Mesenteric fat pad (tissue), 1 donor: Measurements from ENCODE around the gene PHYHIPL. TPM values are rescaled to one million over a fixed set of nuclear protein-coding genes. Genes with fewer than 3 reads are reported as not detected.
"Not testable (repeated sequence)": the region's sequence is repeated elsewhere in the genome, so short reads cannot be mapped to it uniquely, and the experiment has no call there.

Experiments
- DNase-seq: peaks from one replicate; pipeline ENCODE4 v3.0.0-alpha.2; 2020; ENCODE audit warnings: low spot score
- total RNA-seq: library from RNA; stranded (reverse); fragmentation: NEBNext Ultra II Directional; extraction: Animal tissue kit (Norgen Biotek cat#: 25700); gene quantifications from one replicate; pipeline ENCODE4 v1.2.1, GENCODE V29; 2021
- donor health status: DM: yes; HTN: yes; CAD: no.

PHYHIPL gene
- total RNA-seq, 1 donor from 2014 or later = not detected

GRCh38 chr10:59190332-59190731 is 13.9 kb downstream of the PHYHIPL start:
- DNase-seq = no peak

- no peak for DNase-seq
Observed at GRCh38 chr10:59206204-59206720, 29.8 kb downstream of the PHYHIPL start.

GRCh38 chr10:59212301-59212798 is 35.9 kb downstream of the PHYHIPL start:
- no peak for DNase-seq

- DNase-seq = no peak
Observed at GRCh38 chr10:59214160-59214559, 37.7 kb downstream of the PHYHIPL start.

- DNase-seq = no peak
Observed at GRCh38 chr10:59216178-59216869, 39.9 kb downstream of the PHYHIPL start.

GRCh38 chr10:59222788-59223187 is 46.3 kb downstream of the PHYHIPL start:
- DNase-seq = no peak

GRCh38 chr10:59223597-59223996 is 47.2 kb downstream of the PHYHIPL start:
- DNase-seq = not testable (repeated sequence)

- no peak for DNase-seq
Observed at GRCh38 chr10:59225211-59225610, 48.8 kb downstream of the PHYHIPL start.

- no peak for DNase-seq
Observed at GRCh38 chr10:59227136-59227673, 50.8 kb downstream of the PHYHIPL start.

- DNase-seq = no peak
Observed at GRCh38 chr10:59229441-59229840, 53.0 kb downstream of the PHYHIPL start.

- no peak for DNase-seq
Observed at GRCh38 chr10:59234194-59234593, 57.8 kb downstream of the PHYHIPL start.

- no peak for DNase-seq
Observed at GRCh38 chr10:59234816-59235429, 58.5 kb downstream of the PHYHIPL start.

- DNase-seq = no peak
Observed at GRCh38 chr10:59236064-59236697, 59.7 kb downstream of the PHYHIPL start.

- DNase-seq = no peak
Observed at GRCh38 chr10:59237775-59238174, 61.3 kb downstream of the PHYHIPL start.

- not testable (repeated sequence) for DNase-seq
Observed at GRCh38 chr10:59239108-59239507, 62.7 kb downstream of the PHYHIPL start.

- no peak for DNase-seq
Observed at GRCh38 chr10:59240582-59241183, 64.2 kb downstream of the PHYHIPL start.

GRCh38 chr10:59242057-59242456 is 65.6 kb downstream of the PHYHIPL start:
- no peak for DNase-seq

GRCh38 chr10:59242991-59243390 is 66.5 kb downstream of the PHYHIPL start:
- DNase-seq = no peak

- DNase-seq = no peak
Observed at GRCh38 chr10:59243611-59244195, 67.3 kb downstream of the PHYHIPL start.

- no peak for DNase-seq
Observed at GRCh38 chr10:59244871-59245270, 68.4 kb downstream of the PHYHIPL start.

- DNase-seq = no peak
Observed at GRCh38 chr10:59245686-59246085, 69.2 kb downstream of the PHYHIPL start.
